Breast epithelium (tissue), 3 donors: ENCODE results near the gene RPS27.

ENCODE experiments used
- POLR2A ChIP-seq: fragments of 450-650 bp; IDR thresholded peaks from one replicate; pipeline ENCODE4 v1.6.1; 2016; ENCODE audit warnings: antibody characterized with exemption, mild to moderate bottlenecking, moderate library complexity
- TF ChIP-seq, protein P1 (sequence below), 3 donors: fragments of 450-650 bp; IDR thresholded peaks; one replicate each; pipeline ENCODE4 v1.5.1; 2016 to 2017; ENCODE audit warnings: antibody characterized with exemption in 3 of 3, mild to moderate bottlenecking in 3 of 3, moderate library complexity in 3 of 3

DNA sequence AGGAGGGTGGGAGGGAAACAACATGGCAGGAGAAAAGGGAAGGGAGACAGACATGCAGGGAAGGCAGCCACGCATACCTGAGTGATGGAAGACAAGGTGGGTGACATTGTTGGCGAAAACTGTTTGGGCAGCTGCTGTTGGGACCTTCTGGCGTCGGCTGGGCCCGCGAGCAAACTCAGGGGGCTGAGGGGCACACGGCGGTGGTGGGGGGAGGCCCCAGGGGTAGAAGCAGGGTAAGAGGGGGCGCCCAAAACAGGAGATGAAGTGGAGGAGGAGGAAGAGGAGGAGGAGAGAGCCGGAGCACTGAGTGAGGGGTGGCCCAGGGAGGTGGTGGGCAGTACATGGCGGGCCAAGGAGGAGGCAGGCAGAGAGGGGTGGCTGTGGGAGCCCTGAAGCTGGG, 39.4 kb upstream of the RPS27 start:
- no peak for TF ChIP-seq POLR2A
- TF ChIP-seq, protein P1, sequence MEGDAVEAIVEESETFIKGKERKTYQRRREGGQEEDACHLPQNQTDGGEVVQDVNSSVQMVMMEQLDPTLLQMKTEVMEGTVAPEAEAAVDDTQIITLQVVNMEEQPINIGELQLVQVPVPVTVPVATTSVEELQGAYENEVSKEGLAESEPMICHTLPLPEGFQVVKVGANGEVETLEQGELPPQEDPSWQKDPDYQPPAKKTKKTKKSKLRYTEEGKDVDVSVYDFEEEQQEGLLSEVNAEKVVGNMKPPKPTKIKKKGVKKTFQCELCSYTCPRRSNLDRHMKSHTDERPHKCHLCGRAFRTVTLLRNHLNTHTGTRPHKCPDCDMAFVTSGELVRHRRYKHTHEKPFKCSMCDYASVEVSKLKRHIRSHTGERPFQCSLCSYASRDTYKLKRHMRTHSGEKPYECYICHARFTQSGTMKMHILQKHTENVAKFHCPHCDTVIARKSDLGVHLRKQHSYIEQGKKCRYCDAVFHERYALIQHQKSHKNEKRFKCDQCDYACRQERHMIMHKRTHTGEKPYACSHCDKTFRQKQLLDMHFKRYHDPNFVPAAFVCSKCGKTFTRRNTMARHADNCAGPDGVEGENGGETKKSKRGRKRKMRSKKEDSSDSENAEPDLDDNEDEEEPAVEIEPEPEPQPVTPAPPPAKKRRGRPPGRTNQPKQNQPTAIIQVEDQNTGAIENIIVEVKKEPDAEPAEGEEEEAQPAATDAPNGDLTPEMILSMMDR (IDR thresholded peaks at IDR 0.05) = no peak
